ENCODE results near the gene TMOD1. TPM values are rescaled to one million over a fixed set of nuclear protein-coding genes. Genes with fewer than 3 reads are reported as not detected.
A peak's percentile ranks its signal among the peaks of the same experiment; 100 is the strongest.

Gene TMOD1
- total RNA-seq, 1 donor from 2014 or later = not detected

DNA sequence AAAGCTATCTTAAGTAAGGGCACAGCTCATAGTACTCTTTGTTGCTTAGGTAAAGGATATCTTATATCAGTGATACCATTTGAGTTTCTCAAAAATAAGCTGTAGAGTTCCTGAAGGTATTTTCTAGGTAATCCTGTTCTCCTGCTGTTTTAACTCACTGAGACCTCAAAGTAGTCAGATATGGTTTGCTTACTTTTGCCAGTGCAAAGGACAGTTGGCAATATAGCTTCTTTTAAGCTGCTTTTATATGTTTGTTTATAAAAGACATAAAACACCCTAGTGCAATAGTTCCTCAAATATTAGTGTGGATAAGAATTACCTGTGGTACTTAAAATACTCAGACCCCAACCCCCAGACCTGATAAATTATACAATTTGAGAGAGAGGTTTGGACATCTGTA lies 144.3 kb downstream of the TMOD1 start:
- no peaks in the 10 kb centered on the region for H3K9me3 Mint-ChIP-seq
- Histone ChIP-seq H4K20me1 (ENCODE audit: low read depth) (peaks cover 4% of the 10 kb centered on the region), H3K79me2 (ENCODE audit: low read depth) (peaks cover 17% of the 10 kb centered on the region), H3K27ac (no peak overlapping the region), H3F3A (ENCODE audit: low read depth) (no peaks in the 10 kb centered on the region), H2AFZ (replicated peaks) (no peak overlapping the region), H3K27me3 (no peaks in the 10 kb centered on the region), H3K4me3 (no peak overlapping the region), H3K4me1 (no peaks in the 10 kb centered on the region), H3K9ac (no peak overlapping the region), H3K36me3 (peaks cover 21% of the 10 kb centered on the region), H3K4me2 (no peak overlapping the region), H3K9me3 (ENCODE audit: low read depth) (no peaks in the 10 kb centered on the region)
- no peak overlapping the region for H3K27ac Mint-ChIP-seq
- H3K36me3 Mint-ChIP-seq = peaks cover 11% of the 10 kb centered on the region
- no peak overlapping the region for H3K4me3 Mint-ChIP-seq
- H3K4me1 Mint-ChIP-seq = no peaks in the 10 kb centered on the region
- no peaks in the 10 kb centered on the region for H3K27me3 Mint-ChIP-seq (ENCODE audit: insufficient read depth, low read depth)
- DNase-seq (ENCODE audit: low spot score) = no peak
- no peak for TF ChIP-seq EZH2phosphoT487 (IDR thresholded peaks at IDR 0.05)
- TF ChIP-seq EZH2 (IDR thresholded peaks at IDR 0.05) = no peak
- TF ChIP-seq, protein P1, sequence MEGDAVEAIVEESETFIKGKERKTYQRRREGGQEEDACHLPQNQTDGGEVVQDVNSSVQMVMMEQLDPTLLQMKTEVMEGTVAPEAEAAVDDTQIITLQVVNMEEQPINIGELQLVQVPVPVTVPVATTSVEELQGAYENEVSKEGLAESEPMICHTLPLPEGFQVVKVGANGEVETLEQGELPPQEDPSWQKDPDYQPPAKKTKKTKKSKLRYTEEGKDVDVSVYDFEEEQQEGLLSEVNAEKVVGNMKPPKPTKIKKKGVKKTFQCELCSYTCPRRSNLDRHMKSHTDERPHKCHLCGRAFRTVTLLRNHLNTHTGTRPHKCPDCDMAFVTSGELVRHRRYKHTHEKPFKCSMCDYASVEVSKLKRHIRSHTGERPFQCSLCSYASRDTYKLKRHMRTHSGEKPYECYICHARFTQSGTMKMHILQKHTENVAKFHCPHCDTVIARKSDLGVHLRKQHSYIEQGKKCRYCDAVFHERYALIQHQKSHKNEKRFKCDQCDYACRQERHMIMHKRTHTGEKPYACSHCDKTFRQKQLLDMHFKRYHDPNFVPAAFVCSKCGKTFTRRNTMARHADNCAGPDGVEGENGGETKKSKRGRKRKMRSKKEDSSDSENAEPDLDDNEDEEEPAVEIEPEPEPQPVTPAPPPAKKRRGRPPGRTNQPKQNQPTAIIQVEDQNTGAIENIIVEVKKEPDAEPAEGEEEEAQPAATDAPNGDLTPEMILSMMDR (IDR thresholded peaks at IDR 0.05) = no peak

DNA sequence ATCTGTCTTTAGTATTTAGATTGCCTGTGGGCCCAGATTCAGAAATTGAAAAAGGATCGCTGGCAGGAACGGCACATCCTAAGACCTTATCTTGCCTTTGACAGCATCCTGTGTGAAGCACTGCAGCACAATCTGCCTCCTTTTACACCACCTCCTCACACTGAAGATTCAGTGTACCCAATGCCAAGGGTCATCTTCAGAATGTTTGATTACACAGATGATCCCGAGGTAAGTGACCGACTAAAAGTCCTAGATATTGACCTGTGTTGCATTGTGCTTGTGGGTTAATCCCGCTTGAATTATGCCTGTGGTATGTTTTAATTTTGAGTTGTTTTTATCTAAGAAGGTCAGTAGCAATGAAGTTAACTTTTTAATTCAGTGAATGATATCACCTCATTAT lies 146.5 kb downstream of the TMOD1 start:
- H3F3A ChIP-seq (ENCODE audit: low read depth) = no peaks in the 10 kb centered on the region
- Mint-ChIP-seq H3K36me3 (peaks cover 13% of the 10 kb centered on the region), H3K27ac (peak overlapping the region; percentile 32), H3K4me1 (no peaks in the 10 kb centered on the region), H3K27me3 (ENCODE audit: insufficient read depth, low read depth) (no peaks in the 10 kb centered on the region), H3K9me3 (no peaks in the 10 kb centered on the region), H3K4me3 (no peak overlapping the region)
- no peak for TF ChIP-seq EZH2phosphoT487 (IDR thresholded peaks at IDR 0.05)
- TF ChIP-seq EZH2 (IDR thresholded peaks at IDR 0.05) = no peak
- TF ChIP-seq, protein P1 (IDR thresholded peaks at IDR 0.05) = no peak
- no peak overlapping the region for H3K27ac ChIP-seq
- H2AFZ ChIP-seq (replicated peaks) = no peak overlapping the region
- peaks cover 23% of the 10 kb centered on the region for H3K36me3 ChIP-seq
- DNase-seq (ENCODE audit: low spot score) = no peak
- H3K4me1 ChIP-seq = no peaks in the 10 kb centered on the region
- no peaks in the 10 kb centered on the region for H3K9me3 ChIP-seq (ENCODE audit: low read depth)
- H3K27me3 ChIP-seq = no peaks in the 10 kb centered on the region
- H4K20me1 ChIP-seq (ENCODE audit: low read depth) = peaks cover 5% of the 10 kb centered on the region
- no peak overlapping the region for H3K4me2 ChIP-seq
- no peaks in the 10 kb centered on the region for H3K79me2 ChIP-seq (ENCODE audit: low read depth)
- H3K4me3 ChIP-seq = no peak overlapping the region
- H3K9ac ChIP-seq = no peak overlapping the region

Other genes with a start within 250 kb of the TMOD1 start
- gene CCDC180, start 194.0 kb upstream of the TMOD1 start, total RNA-seq (ENCODE audit: low replicate concordance) = 2.9 and 6.3 TPM in 2 replicates
- 5.6 and 8.1 TPM in 2 replicates for gene TDRD7, start 89.6 kb upstream of the TMOD1 start, total RNA-seq (ENCODE audit: low replicate concordance)
- gene TSTD2, start 131.7 kb downstream of the TMOD1 start, total RNA-seq (ENCODE audit: low replicate concordance) = 31.5 and 45.4 TPM in 2 replicates
- 42.3 and 55.9 TPM in 2 replicates for gene NCBP1, start 132.2 kb downstream of the TMOD1 start, total RNA-seq (ENCODE audit: low replicate concordance)
- 6.4 and 9.2 TPM in 2 replicates for gene XPA, start 195.7 kb downstream of the TMOD1 start, total RNA-seq (ENCODE audit: low replicate concordance)